ENCODE results near the gene TUBA4A.

TUBA4A gene

GRCh38 chr2:219229305-219230058, 24.2 kb downstream of the TUBA4A start, which contains the start of the genes ANKZF1 and ATG9A:
Gene ANKZF1, plus strand, starts transcription at chr2:219229806. Its CDS starts 452 bp downstream, at chr2:219230258.
Gene ATG9A, minus strand, starts transcription at chr2:219229636. Its CDS starts 1,612 bp downstream, at chr2:219228024.
- H3K27ac ChIP-seq = peak within 1 kb of the TSS; percentile 95
- TF ChIP-seq ZFX (IDR thresholded peaks at IDR 0.05; ENCODE audit: borderline replicate concordance) (no peak), CTCF (IDR thresholded peaks at IDR 0.05) (no peak)

GRCh38 chr2:219228911-219229304, 24.8 kb downstream of the TUBA4A start:
- peak overlapping the region; percentile 95 for H3K27ac ChIP-seq
- no peak for TF ChIP-seq CTCF (IDR thresholded peaks at IDR 0.05)
- no peak for TF ChIP-seq ZFX (IDR thresholded peaks at IDR 0.05; ENCODE audit: borderline replicate concordance)

- no peak for TF ChIP-seq ZFX (IDR thresholded peaks at IDR 0.05; ENCODE audit: borderline replicate concordance)
- no peak for TF ChIP-seq CTCF (IDR thresholded peaks at IDR 0.05)
- H3K27ac ChIP-seq = peak overlapping the region; percentile 95
These were observed 25.4 kb downstream of the TUBA4A start for GRCh38 chr2:219228041-219228910.

- TF ChIP-seq CTCF (IDR thresholded peaks at IDR 0.05) (no peak), ZFX (IDR thresholded peaks at IDR 0.05; ENCODE audit: borderline replicate concordance) (no peak)
- H3K27ac ChIP-seq = no peak overlapping the region
These were observed 28.4 kb downstream of the TUBA4A start for GRCh38 chr2:219225350-219225749.

DNA sequence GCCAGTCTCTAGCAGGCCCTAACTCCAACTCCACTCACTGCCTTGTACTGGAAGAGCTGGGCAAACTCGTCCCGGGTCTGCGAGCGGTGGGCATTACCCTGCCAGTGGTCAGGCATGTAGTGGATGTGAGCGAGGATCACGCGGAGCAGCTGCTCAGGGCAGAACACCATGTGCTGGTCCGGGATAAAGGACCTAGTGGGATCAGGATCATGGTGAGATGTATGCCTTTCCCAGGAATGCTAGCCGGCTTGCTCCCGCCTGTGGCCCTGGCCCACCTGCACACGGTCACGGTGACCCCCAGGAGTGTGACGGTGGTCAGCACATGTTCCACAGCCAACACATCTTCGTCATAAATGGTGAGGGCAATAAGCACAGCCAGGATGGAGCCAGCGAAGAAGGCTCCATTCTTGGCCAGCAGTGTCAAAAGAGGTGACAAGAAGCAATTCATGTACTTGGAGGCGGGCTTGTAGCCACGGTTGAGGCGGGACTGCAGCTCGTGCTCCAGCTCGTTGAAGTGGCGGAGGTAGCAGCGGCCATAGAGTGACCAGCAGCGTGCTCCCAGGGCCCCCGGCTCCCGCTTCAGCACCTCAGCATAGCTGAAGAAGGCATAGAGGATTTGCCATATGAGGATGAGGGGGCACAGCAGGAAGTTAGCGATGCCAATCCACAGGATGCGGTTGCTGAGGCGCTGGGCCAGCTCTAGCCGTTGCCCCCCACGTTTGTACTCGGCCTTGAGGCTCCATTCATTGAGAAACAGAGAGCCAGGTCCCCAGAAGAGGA, 29.7 kb downstream of the TUBA4A start:
- H3K27ac ChIP-seq = no peak overlapping the region
- no peak for TF ChIP-seq CTCF (IDR thresholded peaks at IDR 0.05)
- no peak for TF ChIP-seq ZFX (IDR thresholded peaks at IDR 0.05; ENCODE audit: borderline replicate concordance)

DNA sequence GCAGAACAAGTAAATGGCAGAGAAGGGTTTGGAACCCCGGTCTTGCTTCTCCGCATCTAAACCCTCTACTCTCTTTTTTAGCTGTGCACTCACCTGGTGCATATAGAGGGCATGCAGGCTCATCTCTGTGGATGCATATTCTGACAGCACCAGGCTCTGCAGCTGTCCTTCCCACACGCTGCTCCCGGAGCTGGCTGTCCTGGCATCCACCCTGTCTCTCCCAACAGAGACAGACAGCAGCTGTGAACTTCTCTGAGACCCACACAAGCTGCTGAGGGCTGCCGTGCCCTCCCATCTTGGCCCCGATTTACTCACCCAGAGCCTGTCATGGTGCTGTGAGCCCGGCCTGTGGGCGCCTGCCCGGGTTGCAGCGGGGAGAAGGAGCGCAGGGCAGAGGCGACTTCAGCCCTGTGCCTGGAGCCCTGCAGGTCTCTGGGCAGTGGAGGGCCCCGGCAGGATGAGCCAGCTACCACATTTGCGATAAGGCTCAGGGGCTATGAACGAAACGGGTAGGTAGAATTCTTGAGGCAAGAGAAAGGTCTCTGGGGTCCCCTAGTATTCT, 31.7 kb downstream of the TUBA4A start:
- TF ChIP-seq CTCF (IDR thresholded peaks at IDR 0.05) (no peak), ZFX (IDR thresholded peaks at IDR 0.05; ENCODE audit: borderline replicate concordance) (no peak)

More for the DNA sequence above, 31.7 kb downstream of the TUBA4A start:
- 0 out of 2 replicates have a peak overlapping the region, but pooled peaks have one; percentile 12 for H3K27ac ChIP-seq
